Adrenal gland (tissue), 5 donors: ENCODE data around the gene NKIRAS2.

Experiments
- CTCF ChIP-seq, 6 experiments: fragments of 450-650 bp in 4 of 6; fragments of 200-600 bp in 2 of 6; sonication (generic) in 1 of 6; IDR thresholded peaks; 1 replicate in 5 of 6; 2 replicates in 1 of 6; pipeline versions ENCODE4 v1.5.1 to v1.8.0; 2016 to 2021; ENCODE audit warnings: antibody characterized with exemption in 6 of 6, mild to moderate bottlenecking in 2 of 6, moderate library complexity in 1 of 6
- POLR2A ChIP-seq, 2 donors: fragments of 450-650 bp; IDR thresholded peaks; one replicate each; pipeline ENCODE4 v1.6.1; 2017; ENCODE audit warnings: antibody characterized with exemption in 2 of 2, mild to moderate bottlenecking in 2 of 2, moderate library complexity in 1 of 2
- donor health status: DM: no; HTN: no; CAD: no.

- TF ChIP-seq CTCF (IDR thresholded peaks at IDR 0.05), result no peak
- TF ChIP-seq POLR2A (IDR thresholded peaks at IDR 0.05), result no peak
Observed at GRCh38 chr17:42038221-42038973, 18.5 kb downstream of the NKIRAS2 start.
